MM.1S (cell line): ENCODE results near the gene MAP4K3.

Experiments
- CTCF ChIP-seq: fragments of 300-600 bp; sonication (generic); IDR thresholded peaks from 2 replicates; pipeline ENCODE4 v1.5.1; 2016; ENCODE audit warnings: antibody characterized with exemption, low read length, mixed read lengths
- EZH2phosphoT487 ChIP-seq: fragments of 300-600 bp; sonication (generic); IDR thresholded peaks from 2 replicates; pipeline ENCODE4 v1.6.1; 2018; ENCODE audit warnings: antibody characterized with exemption, low read length

DNA sequence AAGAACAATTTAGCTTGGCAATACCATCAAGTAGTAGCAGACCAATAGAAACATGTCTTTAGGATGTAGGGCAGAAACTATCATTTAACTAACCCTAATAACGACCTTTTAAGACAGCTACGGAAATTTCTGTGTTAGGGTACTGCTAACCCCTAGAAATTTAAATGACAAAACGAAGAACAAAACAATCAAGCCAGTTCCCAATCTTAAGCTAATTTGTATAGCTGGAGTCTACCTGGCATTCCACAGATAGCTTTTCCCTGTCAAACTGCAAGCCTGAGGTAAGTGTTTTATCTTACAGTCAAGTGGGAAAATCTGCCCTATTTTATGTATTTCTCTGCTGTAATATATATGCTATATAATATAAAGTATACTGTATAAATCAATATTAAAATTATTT lies 155.7 kb downstream of the MAP4K3 start:
- TF ChIP-seq CTCF (no peak), EZH2phosphoT487 (no peak)
